K562 (cell line): ENCODE measurements around the gene MPC2. TPM values are rescaled to one million over a fixed set of nuclear protein-coding genes. Genes with fewer than 3 reads are reported as not detected.
A peak's percentile ranks its signal among the peaks of the same experiment; 100 is the strongest.

Experiments used
- ATAC-seq: fragments of 200-7000 bp; cut with Tn5 transposase; 3 replicates; pipeline ENCODE4 v1.9.1; 2020; ENCODE audit warnings: moderate library complexity
- BruUV-seq: library from RNA; stranded (reverse); fragments of 400-500 nt; replicated peaks from 2 replicates; lab custom pipeline; 2021; lab: Mats Ljungman, UMichigan
- CTCF ChIA-PET: fragments of 300-600 bp; formaldehyde crosslinking; extraction: SDS; loops from one replicate; lab custom pipeline; 2021; ENCODE audit warnings: low intra/inter-chr PET ratio; lab: Yijun Ruan, JAX
- POLR2A ChIA-PET: fragments of 300-600, 350-650 bp; sonication (Branson Sonifier 250); formaldehyde crosslinking; extraction: SDS; loops from one replicate; lab custom pipeline; 2021; ENCODE audit warnings: antibody characterized with exemption, inconsistent platforms; lab: Yijun Ruan, JAX
- DNase-seq, 4 experiments: peaks; one replicate each; pipeline versions ENCODE4 v3.0.0 to v3.0.0-alpha.2; 2011 to 2018; ENCODE audit warnings: low spot score in 3 of 4, mixed read lengths in 3 of 4; ENCODE audit errors: extremely low read depth in 1 of 4
- FAIRE-seq: peaks from 2 replicates; lab custom pipeline; 2011; peaks lifted over from hg19 to GRCh38; lab: Jason Lieb, UNC
- H2AFZ ChIP-seq: 2 replicates; pipeline ENCODE4 v1.6.0; 2011; ENCODE audit warnings: low read depth, low read length, control low read depth, inconsistent platforms
- H3K27ac ChIP-seq: fragments of 200-600 bp; 3 replicates; pipeline ENCODE4 v1.8.0; 2011; ENCODE audit warnings: low read depth, mild to moderate bottlenecking, control low read depth, inconsistent platforms, low read length, moderate library complexity, mixed read lengths; ENCODE audit errors: extremely low read depth
- H3K27me3 ChIP-seq, 2 experiments: fragments of 300-600 bp in 1 of 2; 2 replicates in 1 of 2; 3 replicates in 1 of 2; pipeline versions ENCODE4 v1.6.0 to v1.8.0; 2011; ENCODE audit warnings: inconsistent platforms in 2 of 2, low read length in 2 of 2, mild to moderate bottlenecking in 1 of 2, mixed read lengths in 1 of 2, moderate library complexity in 1 of 2; ENCODE audit not compliant: control insufficient read depth in 2 of 2, insufficient read depth in 2 of 2
- H3K36me3 ChIP-seq: fragments of 300-600 bp; 3 replicates; pipeline ENCODE4 v1.8.0; 2011; ENCODE audit warnings: mild to moderate bottlenecking, low read length, inconsistent platforms; ENCODE audit not compliant: control insufficient read depth, insufficient read depth
- H3K4me1 ChIP-seq, 2 experiments: fragments of 200-600 bp in 1 of 2; replicated peaks in 1 of 2; 2 replicates in 1 of 2; 3 replicates in 1 of 2; pipeline versions ENCODE4 v1.5.1 to v1.8.0; 2011; ENCODE audit warnings: inconsistent platforms in 2 of 2, low read length in 2 of 2, mild to moderate bottlenecking in 1 of 2, mixed read lengths in 1 of 2, moderate library complexity in 1 of 2; ENCODE audit not compliant: control insufficient read depth in 2 of 2, insufficient read depth in 2 of 2
- H3K4me2 ChIP-seq: 2 replicates; pipeline ENCODE4 v1.6.1; 2011; ENCODE audit warnings: low read length, control low read depth, inconsistent platforms, mixed read lengths; ENCODE audit not compliant: insufficient read depth
- H3K4me3 ChIP-seq: fragments of 200-600 bp; sonication (generic), shearing (Covaris generic); 2 replicates; pipeline ENCODE4 v1.5.1; 2016; ENCODE audit warnings: control low read depth, inconsistent platforms
- H3K79me2 ChIP-seq: fragments of 200-600 bp; 3 replicates; pipeline ENCODE4 v1.8.0; 2011; ENCODE audit warnings: low read length, inconsistent platforms; ENCODE audit not compliant: control insufficient read depth, insufficient read depth
- H3K9ac ChIP-seq, 2 experiments: 2 replicates each; pipeline versions ENCODE4 v1.6.0 to v1.6.1; 2011; ENCODE audit warnings: low read depth in 2 of 2, low read length in 2 of 2, control low read depth in 1 of 2, inconsistent platforms in 1 of 2, mild to moderate bottlenecking in 1 of 2, mixed read lengths in 1 of 2; ENCODE audit not compliant: insufficient read depth in 1 of 2
- H3K9me1 ChIP-seq: one replicate; pipeline ENCODE4 v1.6.0; 2011; ENCODE audit warnings: inconsistent platforms, mild to moderate bottlenecking, low read length, moderate library complexity; ENCODE audit not compliant: control insufficient read depth, insufficient read depth
- H3K9me3 ChIP-seq: replicated peaks from 2 replicates; pipeline ENCODE4 v1.5.1; 2011; ENCODE audit warnings: low read depth, low read length, inconsistent platforms; ENCODE audit not compliant: control insufficient read depth, insufficient read depth
- H4K20me1 ChIP-seq: replicated peaks from 2 replicates; pipeline ENCODE4 v1.6.1; 2011; ENCODE audit warnings: low read length, inconsistent platforms, mixed read lengths; ENCODE audit not compliant: control insufficient read depth, insufficient read depth
- CBX3 ChIP-seq, 2 experiments: IDR thresholded peaks; 1 replicate in 1 of 2; 2 replicates in 1 of 2; pipeline ENCODE4 v1.6.1; 2012; ENCODE audit warnings: inconsistent platforms in 2 of 2, low read length in 2 of 2, borderline replicate concordance in 1 of 2, control low read depth in 1 of 2
- E4F1 ChIP-seq: fragments of 250-450 bp; sonication (Bioruptor Pico); IDR thresholded peaks from 2 replicates; pipeline ENCODE4 v1.5.0; 2021; ENCODE audit warnings: mild to moderate bottlenecking, borderline replicate concordance
- NUFIP1 ChIP-seq: fragments of 450-650 bp; IDR thresholded peaks from 2 replicates; pipeline ENCODE4 v1.6.1; 2018; ENCODE audit not compliant: partially characterized antibody
- RBM25 ChIP-seq: fragments of 200-400 bp; formaldehyde crosslinking; IDR thresholded peaks from 2 replicates; pipeline ENCODE4 v1.6.1; 2018; ENCODE audit warnings: low read length, low read depth, moderate library complexity; ENCODE audit not compliant: severe bottlenecking
- STAG1 ChIP-seq: sonication (generic); formaldehyde crosslinking; IDR thresholded peaks from 2 replicates; pipeline ENCODE4 v1.5.0; 2020; ENCODE audit warnings: missing genetic modification reagents, borderline replicate concordance
- ZNF384 ChIP-seq: IDR thresholded peaks from 2 replicates; pipeline ENCODE4 v1.6.1; 2012; ENCODE audit warnings: low read depth, low read length, improper control_type of control experiment
- ZNF431 ChIP-seq: sonication (generic); formaldehyde crosslinking; IDR thresholded peaks from 2 replicates; pipeline ENCODE4 v1.8.0; 2022; ENCODE audit warnings: mild to moderate bottlenecking, missing genetic modification reagents
- WGBS: fragments of 100-300 bp; shearing (Covaris generic); methylation state at CpG from one replicate; pipeline ENCODE4 v1.1.6; 2016; ENCODE audit warnings: low coverage, mixed read lengths; ENCODE audit not compliant: insufficient coverage; ENCODE audit errors: missing lambda C conversion rate; 5-methylcytosine and 5-hydroxymethylcytosine counted together
- in situ Hi-C: fragments of 300-500 bp; cut with MboI; formaldehyde crosslinking; loops from 4 replicates; pipeline ENCODE4 v1.15.0; 2018; ENCODE audit warnings: inconsistent platforms, mixed read lengths
- intact Hi-C: fragments of 100-400 bp; cut with micrococcal nuclease; formaldehyde crosslinking; loops from 2 replicates; pipeline ENCODE4 v1.14.2; 2022
- polyA plus RNA-seq, 8 experiments: library from polyadenylated mRNA; depleted of rRNA in 4 of 8; stranded (reverse) in 5 of 8; unstranded in 3 of 8; fragments of >200 nt; fragmentation: Nextera tagmentation in 2 of 8; fragmentation: Illumina TruSeq in 1 of 8; extraction: Ambion mirVana in 2 of 8; extraction: Trizol in 1 of 8; gene quantifications; 2 replicates each; pipeline versions ENCODE4 v1.2.1 to v1.2.3, GENCODE V29; 2011 to 2014; ENCODE audit warnings: inconsistent platforms in 1 of 8, missing spikeins in 1 of 8
- total RNA-seq, 7 experiments: library from RNA; depleted of rRNA in 6 of 7; stranded (reverse); fragments of >200 nt in 6 of 7; fragmentation: Illumina TruSeq in 2 of 7; extraction: Trizol in 2 of 7; gene quantifications; 2 replicates each; pipeline versions ENCODE4 v1.2.1 to v1.2.3, GENCODE V29; 2011 to 2021; ENCODE audit warnings: low replicate concordance in 1 of 7

The MPC2 gene
- total and polyA plus RNA-seq, 9 of the 15 experiments (the other 6 are each of a cell fraction or from before 2014, with no cell fraction given), result 70.7 to 179 (median 144) TPM

DNA sequence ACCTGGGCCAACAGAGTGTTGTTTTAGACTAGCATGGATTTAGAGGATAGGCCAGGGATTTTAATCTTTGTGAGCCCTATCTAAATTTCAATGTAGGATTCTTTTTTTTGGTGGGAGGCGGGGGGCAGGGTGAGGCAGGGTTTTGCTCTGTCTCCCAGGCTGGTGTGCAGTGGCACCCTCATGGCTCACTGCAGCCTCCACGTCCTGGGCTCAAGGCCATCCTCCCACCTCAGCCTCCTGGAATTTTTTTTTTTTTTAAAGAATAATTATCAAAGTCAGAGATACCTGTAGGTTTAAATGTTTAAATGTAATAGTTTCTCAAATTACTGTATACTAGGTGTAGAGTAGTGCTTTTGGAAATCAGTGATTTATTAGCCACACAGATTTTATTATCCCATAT lies 3.4 kb upstream of the MPC2 start:
- in situ Hi-C loops, result no loop called here
- DNase-seq (no peak), FAIRE-seq (no peak), ATAC-seq (no peak)
- Histone ChIP-seq H3K9me1 (no peaks in the 10 kb centered on the region), H3K4me1 (peaks cover 4 to 8% of the 10 kb centered on the region in 2 experiments; a peak in 3 of 5 replicates), H2AFZ (no peak overlapping the region), H3K4me2 (no peak overlapping the region), H3K9ac (no peak overlapping the region), H3K9me3 (peaks cover 3% of the 10 kb centered on the region; the same call in 1 of the 2 replicates), H3K79me2 (peaks cover 97% of the 10 kb centered on the region), H3K4me3 (no peak overlapping the region), H4K20me1 (0 out of 2 replicates have a peak, but pooled peaks cover 2% of the 10 kb centered on the region), H3K36me3 (peaks cover 22% of the 10 kb centered on the region), H3K27me3 (no peaks in the 10 kb centered on the region), H3K27ac (no peak overlapping the region)
- ChIA-PET CTCF (interaction anchor here (0.6 kb wide), 1 partner anchor 123 kb away, joined by 3 read pairs; no protein-coding TSS in a partner anchor), POLR2A (interaction anchor here (0.7 kb wide), 1 partner anchor 209 kb away, joined by 5 read pairs; no protein-coding TSS in a partner anchor)
- intact Hi-C loops, result no loop called here
- no TSS peak for BruUV-seq
- WGBS, result 85% methylated on average over 2 of the region's 2 CpGs
- TF ChIP-seq NUFIP1 (no peak), ZNF431 (CRISPR knock-in tag) (no peak), STAG1 (no peak), RBM25 (peak; percentile 43), E4F1 (CRISPR knock-in tag) (no peak), ZNF384 (0 out of 2 replicates have a peak, but pooled peaks have one; percentile 59), CBX3 (IDR thresholded peaks at IDR 0.05; ENCODE audit: borderline replicate concordance in 1 of 2, low read length in 2 of 2) (peak in 1 of 2 experiments; percentile 23; a peak in 1 of 3 replicates)
- TF ChIP-seq, all 486 proteins: peak for 3
